Erythroblast (primary cell): ENCODE data around the gene ELOVL2.

ENCODE experiments used
- GATA1 ChIP-seq: IDR thresholded peaks from 2 replicates; pipeline ENCODE4 v1.6.1; 2011; ENCODE audit warnings: low read depth, mild to moderate bottlenecking, control low read depth, low read length, moderate library complexity
- POLR2A ChIP-seq: IDR thresholded peaks from 2 replicates; pipeline ENCODE4 v1.6.1; 2011; ENCODE audit warnings: mild to moderate bottlenecking, low read length

GRCh38 chr6:10945845-10946244 is 98.3 kb downstream of the ELOVL2 start:
- TF ChIP-seq POLR2A (no peak), GATA1 (no peak)
